Type B pancreatic cell (in vitro differentiated cells): ENCODE results near the gene PPARA. TPM values are rescaled to one million over a fixed set of nuclear protein-coding genes. Genes with fewer than 3 reads are reported as not detected.

Experiments used
- DNase-seq: peaks from one replicate; pipeline ENCODE4 v3.0.0; 2021; ENCODE audit warnings: mixed read lengths; ENCODE audit not compliant: unreplicated experiment; ENCODE audit errors: extremely low spot score
- H3K27ac Mint-ChIP-seq: 2 replicates; pipeline ENCODE4 v1.8.0; 2021; ENCODE audit warnings: mild to moderate bottlenecking, mixed read lengths
- H3K27me3 Mint-ChIP-seq: 2 replicates; pipeline ENCODE4 v1.8.0; 2021; ENCODE audit warnings: mixed read lengths
- H3K36me3 Mint-ChIP-seq: 2 replicates; pipeline ENCODE4 v1.8.0; 2021; ENCODE audit warnings: mixed read lengths
- H3K4me1 Mint-ChIP-seq: one replicate; pipeline ENCODE4 v1.8.0; 2021; ENCODE audit warnings: mixed read lengths; ENCODE audit not compliant: unreplicated experiment
- H3K4me3 Mint-ChIP-seq: 2 replicates; pipeline ENCODE4 v1.8.0; 2021; ENCODE audit warnings: mild to moderate bottlenecking, mixed read lengths
- H3K9me3 Mint-ChIP-seq: 2 replicates; pipeline ENCODE4 v1.8.0; 2021; ENCODE audit warnings: mixed read lengths
- total RNA-seq: library from RNA; stranded (reverse); gene quantifications from 2 replicates; pipeline ENCODE4 v1.2.1, GENCODE V29; 2021; ENCODE audit warnings: low replicate concordance
- TF ChIP-seq, protein P1 (sequence below): fragments of 200-600 bp; sonication (generic); conservative IDR thresholded peaks from 2 replicates; pipeline ENCODE4 v1.5.0; 2021; ENCODE audit warnings: antibody characterized with exemption, mild to moderate bottlenecking

PPARA gene
- total RNA-seq, 1 donor from 2014 or later, result 22.7 TPM

DNA sequence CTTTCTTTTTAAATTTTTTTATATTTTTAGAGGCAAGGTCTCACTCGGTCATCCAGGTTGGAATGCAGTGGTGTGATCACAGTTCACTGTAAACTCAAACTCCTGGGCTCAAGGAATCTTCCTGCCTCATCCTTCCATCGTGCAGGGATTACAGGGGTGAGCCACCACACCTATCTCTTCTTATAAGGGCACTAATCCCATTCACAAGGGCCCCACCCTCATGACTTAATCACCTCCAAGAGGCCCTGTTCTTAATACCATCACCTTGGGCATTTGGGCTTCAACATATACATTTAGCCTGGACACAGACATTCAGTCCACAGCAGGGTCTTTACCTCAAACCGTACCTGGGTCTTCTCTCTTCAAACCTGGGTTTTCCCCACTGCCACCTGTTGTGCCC, 141.8 kb downstream of the PPARA start:
- Mint-ChIP-seq H3K4me3 (no peak overlapping the region), H3K27ac (no peak overlapping the region), H3K36me3 (peaks cover 6% of the 10 kb centered on the region), H3K27me3 (peaks cover 3% of the 10 kb centered on the region), H3K9me3 (no peaks in the 10 kb centered on the region), H3K4me1 (peaks cover 23% of the 10 kb centered on the region)
- TF ChIP-seq, protein P1, sequence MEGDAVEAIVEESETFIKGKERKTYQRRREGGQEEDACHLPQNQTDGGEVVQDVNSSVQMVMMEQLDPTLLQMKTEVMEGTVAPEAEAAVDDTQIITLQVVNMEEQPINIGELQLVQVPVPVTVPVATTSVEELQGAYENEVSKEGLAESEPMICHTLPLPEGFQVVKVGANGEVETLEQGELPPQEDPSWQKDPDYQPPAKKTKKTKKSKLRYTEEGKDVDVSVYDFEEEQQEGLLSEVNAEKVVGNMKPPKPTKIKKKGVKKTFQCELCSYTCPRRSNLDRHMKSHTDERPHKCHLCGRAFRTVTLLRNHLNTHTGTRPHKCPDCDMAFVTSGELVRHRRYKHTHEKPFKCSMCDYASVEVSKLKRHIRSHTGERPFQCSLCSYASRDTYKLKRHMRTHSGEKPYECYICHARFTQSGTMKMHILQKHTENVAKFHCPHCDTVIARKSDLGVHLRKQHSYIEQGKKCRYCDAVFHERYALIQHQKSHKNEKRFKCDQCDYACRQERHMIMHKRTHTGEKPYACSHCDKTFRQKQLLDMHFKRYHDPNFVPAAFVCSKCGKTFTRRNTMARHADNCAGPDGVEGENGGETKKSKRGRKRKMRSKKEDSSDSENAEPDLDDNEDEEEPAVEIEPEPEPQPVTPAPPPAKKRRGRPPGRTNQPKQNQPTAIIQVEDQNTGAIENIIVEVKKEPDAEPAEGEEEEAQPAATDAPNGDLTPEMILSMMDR, result no peak
- DNase-seq, result no peak

DNA sequence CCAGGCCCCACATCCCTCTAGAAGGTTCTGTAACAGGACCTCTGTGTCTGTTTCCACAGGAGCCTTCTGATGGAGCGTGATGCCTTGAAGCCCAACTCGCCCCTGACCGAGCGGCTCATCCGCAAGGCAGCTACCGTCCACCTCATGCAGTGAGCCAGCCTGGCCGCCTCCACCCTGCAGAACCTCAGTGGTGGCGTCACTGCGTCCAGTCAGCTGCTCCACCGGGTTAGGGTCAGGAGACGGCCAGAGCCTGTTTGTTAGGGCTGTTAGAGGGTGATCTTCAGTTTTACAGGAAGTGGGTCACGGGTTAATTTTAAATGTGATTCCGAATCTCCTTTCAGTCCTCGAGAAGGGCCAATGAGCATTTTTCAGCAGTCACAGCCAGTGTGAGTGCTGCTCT, 142.4 kb downstream of the PPARA start:
- H3K9me3 Mint-ChIP-seq, result no peaks in the 10 kb centered on the region
- peaks cover 5% of the 10 kb centered on the region for H3K27me3 Mint-ChIP-seq
- H3K4me3 Mint-ChIP-seq, result no peak overlapping the region
- DNase-seq, result no peak
- TF ChIP-seq, protein P1, result no peak
- H3K36me3 Mint-ChIP-seq, result peaks cover 6% of the 10 kb centered on the region
- no peak overlapping the region for H3K27ac Mint-ChIP-seq
- H3K4me1 Mint-ChIP-seq, result peaks cover 28% of the 10 kb centered on the region

Other genes starting within 250 kb of the PPARA start
- gene WNT7B, start 173.4 kb upstream of the PPARA start, total RNA-seq, result 14.8 and 16.4 TPM in 2 replicates
- 10.8 and 12.9 TPM in 2 replicates for gene CDPF1, start 99.8 kb downstream of the PPARA start, total RNA-seq
- 0.05 TPM in 1 of 2 replicates, not detected in the other for gene PKDREJ, start 112.8 kb downstream of the PPARA start, total RNA-seq
- gene TTC38, start 117.5 kb downstream of the PPARA start, total RNA-seq, result 22.6 and 36.9 TPM in 2 replicates
- gene GTSE1, start 146.3 kb downstream of the PPARA start, total RNA-seq, result 12.3 and 39.6 TPM in 2 replicates
- gene TRMU, start 185.2 kb downstream of the PPARA start, total RNA-seq, result 46.6 and 68.4 TPM in 2 replicates